HEK293 (cell line): Measurements from ENCODE around the gene MXRA8.

Experiments
- CTCF ChIA-PET: fragments of 350-600 bp; formaldehyde crosslinking; extraction: SDS; loops from one replicate; lab custom pipeline; 2021; ENCODE audit warnings: antibody characterized with exemption; lab: Yijun Ruan, JAX
- POLR2A ChIA-PET: fragments of 300-600 bp; formaldehyde crosslinking; extraction: SDS; loops from one replicate; lab custom pipeline; 2020; ENCODE audit warnings: antibody characterized with exemption, inconsistent platforms; lab: Yijun Ruan, JAX
- H3K27ac ChIP-seq: fragments of 200-500 bp; sonication (Bioruptor generic); 2 replicates; pipeline ENCODE4 v1.5.1; 2014; ENCODE audit warnings: low read depth, low read length, control low read depth, inconsistent platforms; ENCODE audit errors: extremely low read depth
- H3K36me3 ChIP-seq, 2 experiments: fragments of 200-500 bp in 1 of 2; sonication (Bioruptor generic) in 1 of 2; 1 replicate in 1 of 2; 2 replicates in 1 of 2; pipeline ENCODE4 v1.5.1; 2014 to 2017; ENCODE audit warnings: inconsistent platforms in 2 of 2, low read length in 2 of 2; ENCODE audit not compliant: control insufficient read depth in 2 of 2, insufficient read depth in 1 of 2
- H3K4me1 ChIP-seq: fragments of 200-500 bp; sonication (Bioruptor generic); 2 replicates; pipeline ENCODE4 v1.5.1; 2014; ENCODE audit warnings: mild to moderate bottlenecking, low read length, inconsistent platforms; ENCODE audit not compliant: control insufficient read depth, insufficient read depth
- H3K4me3 ChIP-seq: 2 replicates; pipeline ENCODE4 v1.5.1; 2011; ENCODE audit warnings: low read depth, mild to moderate bottlenecking, control low read depth, low read length, moderate library complexity
- H3K9me3 ChIP-seq: fragments of 200-500 bp; sonication (Bioruptor generic); 2 replicates; pipeline ENCODE4 v1.5.1; 2014; ENCODE audit warnings: low read depth, low read length, inconsistent platforms; ENCODE audit not compliant: control insufficient read depth, insufficient read depth
- GFI1B ChIP-seq: fragments of 450-650 bp; formaldehyde crosslinking; IDR thresholded peaks from 2 replicates; pipeline ENCODE4 v1.5.1; 2016; ENCODE audit warnings: missing biosample characterization, missing genetic modification characterization
- KLF9 ChIP-seq: fragments of 450-650 bp; formaldehyde crosslinking; IDR thresholded peaks from 2 replicates; pipeline ENCODE4 v1.5.1; 2016; ENCODE audit warnings: missing biosample characterization, missing genetic modification characterization, low read depth
- PRDM1 ChIP-seq: fragments of 450-650 bp; formaldehyde crosslinking; IDR thresholded peaks from 2 replicates; pipeline ENCODE4; 2016; ENCODE audit warnings: missing biosample characterization, missing genetic modification characterization
- SALL2 ChIP-seq: fragments of 450-650 bp; formaldehyde crosslinking; IDR thresholded peaks from 2 replicates; pipeline ENCODE4 v1.5.0; 2017; ENCODE audit warnings: missing biosample characterization, mild to moderate bottlenecking, missing genetic modification characterization, borderline replicate concordance
- SP3 ChIP-seq: fragments of 450-650 bp; formaldehyde crosslinking; IDR thresholded peaks from 2 replicates; pipeline ENCODE4 v1.5.1; 2016; ENCODE audit warnings: missing biosample characterization, missing genetic modification characterization
- SP7 ChIP-seq: fragments of 450-650 bp; formaldehyde crosslinking; IDR thresholded peaks from 2 replicates; pipeline ENCODE4 v1.5.1; 2016; ENCODE audit warnings: missing biosample characterization, missing genetic modification characterization
- YY2 ChIP-seq: fragments of 450-650 bp; formaldehyde crosslinking; IDR thresholded peaks from 2 replicates; pipeline ENCODE4 v1.5.1; 2016; ENCODE audit warnings: missing biosample characterization, missing genetic modification characterization
- ZNF133 ChIP-seq: fragments of 450-650 bp; formaldehyde crosslinking; IDR thresholded peaks from 2 replicates; pipeline ENCODE4 v1.5.1; 2016; ENCODE audit warnings: missing biosample characterization, missing genetic modification characterization
- ZNF155 ChIP-seq: fragments of 450-650 bp; formaldehyde crosslinking; IDR thresholded peaks from 2 replicates; pipeline ENCODE4 v1.5.1; 2016; ENCODE audit warnings: missing biosample characterization, missing genetic modification characterization
- ZNF169 ChIP-seq: fragments of 450-650 bp; formaldehyde crosslinking; IDR thresholded peaks from 2 replicates; pipeline ENCODE4 v1.5.1; 2016; ENCODE audit warnings: missing biosample characterization, missing genetic modification characterization
- ZNF239 ChIP-seq: fragments of 450-650 bp; formaldehyde crosslinking; IDR thresholded peaks from 2 replicates; pipeline ENCODE4 v1.5.1; 2016; ENCODE audit warnings: missing biosample characterization, missing genetic modification characterization
- ZNF433 ChIP-seq: fragments of 450-650 bp; formaldehyde crosslinking; IDR thresholded peaks from 2 replicates; pipeline ENCODE4 v1.5.1; 2016; ENCODE audit warnings: missing biosample characterization, missing genetic modification characterization, low read depth
- ZNF549 ChIP-seq: fragments of 450-650 bp; IDR thresholded peaks from 2 replicates; pipeline ENCODE4 v1.5.1; 2018; ENCODE audit warnings: missing biosample characterization, missing genetic modification characterization, mild to moderate bottlenecking, inconsistent platforms, moderate library complexity
- ZNF670 ChIP-seq: fragments of 450-650 bp; formaldehyde crosslinking; IDR thresholded peaks from 2 replicates; pipeline ENCODE4 v1.5.1; 2016; ENCODE audit warnings: missing biosample characterization, missing genetic modification characterization, low read depth
- ZNF701 ChIP-seq: fragments of 450-650 bp; formaldehyde crosslinking; IDR thresholded peaks from 2 replicates; pipeline ENCODE4 v1.5.1; 2016; ENCODE audit warnings: missing biosample characterization, missing genetic modification characterization
- ZNF707 ChIP-seq: fragments of 450-650 bp; formaldehyde crosslinking; IDR thresholded peaks from 2 replicates; pipeline ENCODE4 v1.5.1; 2016; ENCODE audit warnings: missing biosample characterization, missing genetic modification characterization
- ZNF768 ChIP-seq: fragments of 450-650 bp; formaldehyde crosslinking; IDR thresholded peaks from 2 replicates; pipeline ENCODE4 v1.5.1; 2018; ENCODE audit warnings: missing biosample characterization, mild to moderate bottlenecking, missing genetic modification characterization
- ZNF837 ChIP-seq: fragments of 450-650 bp; formaldehyde crosslinking; IDR thresholded peaks from 2 replicates; pipeline ENCODE4 v1.5.1; 2016; ENCODE audit warnings: missing biosample characterization, missing genetic modification characterization
- TF ChIP-seq, protein P1 (sequence below): fragments of 450-650 bp; formaldehyde crosslinking; IDR thresholded peaks from 2 replicates; pipeline ENCODE4 v1.5.1; 2016; ENCODE audit warnings: missing biosample characterization, missing genetic modification characterization
- TF ChIP-seq, protein P2 (sequence below): fragments of 450-650 bp; formaldehyde crosslinking; IDR thresholded peaks from 2 replicates; pipeline ENCODE4 v1.5.1; 2016; ENCODE audit warnings: missing biosample characterization, missing genetic modification characterization, low read depth
- TF ChIP-seq, protein P3 (sequence below): fragments of 450-650 bp; formaldehyde crosslinking; IDR thresholded peaks from 2 replicates; pipeline ENCODE4 v1.5.1; 2016; ENCODE audit warnings: missing biosample characterization, missing genetic modification characterization
- TF ChIP-seq, protein P4 (sequence below): fragments of 450-650 bp; formaldehyde crosslinking; IDR thresholded peaks from 2 replicates; pipeline ENCODE4 v1.5.1; 2016; ENCODE audit warnings: missing biosample characterization, missing genetic modification characterization
- TF ChIP-seq, protein P5 (sequence below): fragments of 450-650 bp; formaldehyde crosslinking; IDR thresholded peaks from 2 replicates; pipeline ENCODE4 v1.5.1; 2016; ENCODE audit warnings: missing biosample characterization, missing genetic modification characterization
- TF ChIP-seq, protein P6 (sequence below): fragments of 450-650 bp; formaldehyde crosslinking; IDR thresholded peaks from 2 replicates; pipeline ENCODE4 v1.5.1; 2016; ENCODE audit warnings: missing biosample characterization, missing genetic modification characterization
- TF ChIP-seq, protein P7 (sequence below): fragments of 450-650 bp; formaldehyde crosslinking; optimal IDR thresholded peaks from 2 replicates; pipeline ENCODE3; 2016; ENCODE audit warnings: missing biosample characterization, mild to moderate bottlenecking, missing genetic modification characterization

Gene MXRA8

DNA sequence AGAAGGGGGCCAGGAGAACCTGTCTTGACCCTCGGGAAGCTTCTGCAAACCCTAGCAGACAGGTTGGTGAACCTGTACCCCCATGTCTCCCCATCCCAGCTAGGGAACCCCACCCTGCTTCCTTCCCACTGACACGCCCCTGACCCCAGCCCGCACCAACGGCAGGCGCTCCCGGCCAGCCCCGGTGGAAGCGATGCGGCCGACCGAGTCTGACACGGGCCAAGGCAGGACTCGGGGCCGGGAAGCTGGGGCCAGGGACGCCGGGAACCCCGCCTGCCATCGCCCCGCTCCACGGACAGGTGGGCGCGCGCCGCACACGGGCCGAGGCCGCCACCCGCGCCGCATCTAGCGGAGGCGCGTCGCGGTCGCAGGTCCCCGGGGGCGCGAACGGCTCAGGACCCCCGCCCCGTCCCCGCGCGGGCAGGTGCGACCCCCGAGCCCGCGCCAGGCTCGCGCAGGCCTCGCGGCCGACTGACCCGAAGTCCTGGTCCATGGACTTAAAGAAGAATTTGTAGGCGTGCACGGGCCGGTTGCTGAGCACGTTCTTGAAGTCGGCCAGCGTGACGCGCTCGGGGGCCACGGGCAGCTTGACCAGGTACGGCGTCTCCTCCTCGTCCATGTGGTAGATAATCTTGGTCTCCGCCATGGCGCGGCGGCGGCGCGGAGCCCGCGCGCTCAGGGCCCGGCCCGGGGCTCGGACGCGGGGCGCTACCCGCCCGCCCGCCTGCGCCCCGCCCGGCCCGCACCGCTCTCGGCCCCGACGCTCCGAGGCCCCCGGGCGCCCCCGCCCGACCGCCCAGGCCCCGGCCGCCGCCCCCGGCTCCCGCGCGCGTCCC is 9.7 kb downstream of the MXRA8 start (continued):
- TF ChIP-seq ZNF707 (tag by site-specific recombination) (no peak), ZNF155 (no peak), ZNF433 (no peak), KLF9 (tag by site-specific recombination) (peak; percentile 57; the same call in 1 of the 2 replicates), ZNF169 (tag by site-specific recombination) (no peak)
- TF ChIP-seq, protein P1, sequence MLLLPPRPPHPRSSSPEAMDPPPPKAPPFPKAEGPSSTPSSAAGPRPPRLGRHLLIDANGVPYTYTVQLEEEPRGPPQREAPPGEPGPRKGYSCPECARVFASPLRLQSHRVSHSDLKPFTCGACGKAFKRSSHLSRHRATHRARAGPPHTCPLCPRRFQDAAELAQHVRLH = no peak

DNA sequence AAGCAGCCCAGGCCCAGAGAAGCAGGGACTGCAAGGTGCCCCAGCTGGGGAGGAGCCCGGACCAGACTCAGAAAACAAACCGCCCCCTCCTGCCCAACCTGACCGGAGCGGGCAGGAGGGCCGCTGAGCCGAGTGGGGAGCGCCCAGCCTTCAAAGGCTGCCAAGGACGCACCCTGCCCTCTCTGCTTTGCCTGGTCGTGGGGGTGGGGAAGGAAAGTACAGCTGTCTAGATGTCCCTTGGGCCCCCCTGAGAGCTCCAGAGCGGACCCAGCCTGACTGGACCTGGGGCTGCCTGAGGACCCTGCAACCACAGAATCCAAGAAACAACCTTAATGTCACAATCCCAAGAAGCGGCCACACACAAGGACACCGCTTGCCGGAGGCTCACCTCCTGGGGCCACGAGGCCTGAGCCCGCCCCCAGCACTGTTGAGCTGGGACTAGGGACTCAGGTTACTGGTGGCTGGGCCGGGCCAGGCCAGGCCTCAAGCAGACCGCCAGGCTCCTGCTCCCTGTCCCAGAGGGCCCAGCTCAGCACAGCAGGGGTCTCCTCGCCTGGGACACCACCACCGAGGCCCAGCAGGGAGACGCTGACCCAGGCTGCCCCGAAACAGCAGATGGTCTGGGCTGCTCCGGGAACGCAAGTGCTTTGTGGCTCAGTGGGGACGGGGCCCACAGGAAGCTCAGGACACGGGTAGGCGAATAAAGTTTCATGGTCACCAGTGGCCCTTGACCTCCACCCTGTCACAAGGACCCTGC is 10.5 kb downstream of the MXRA8 start:
- Histone ChIP-seq H3K4me1 (peaks cover 7% of the 10 kb centered on the region), H3K36me3 (peaks cover 0 to 18% of the 10 kb centered on the region in 2 experiments; a peak in 1 of 3 replicates)
- POLR2A ChIA-PET = interaction anchor here (0.5 to 1.6 kb wide), 9 partner anchors 9 to 335 kb away, joined by 3 to 10 read pairs (median 4); partner anchors contain the start of genes AURKAIP1 and CCNL2
- TF ChIP-seq ZNF701 (tag by site-specific recombination) = no peak
- TF ChIP-seq SALL2 = no peak
- TF ChIP-seq ZNF169 (tag by site-specific recombination) = no peak
- TF ChIP-seq GFI1B (tag by site-specific recombination) = no peak
- no peak for TF ChIP-seq ZNF768 (tag by site-specific recombination)
- TF ChIP-seq ZNF549 (tag by site-specific recombination) = no peak
- TF ChIP-seq PRDM1 (tag by site-specific recombination) = no peak
- TF ChIP-seq ZNF133 (tag by site-specific recombination) = no peak
- no peak for TF ChIP-seq ZNF670 (tag by site-specific recombination)
- TF ChIP-seq, protein P2, sequence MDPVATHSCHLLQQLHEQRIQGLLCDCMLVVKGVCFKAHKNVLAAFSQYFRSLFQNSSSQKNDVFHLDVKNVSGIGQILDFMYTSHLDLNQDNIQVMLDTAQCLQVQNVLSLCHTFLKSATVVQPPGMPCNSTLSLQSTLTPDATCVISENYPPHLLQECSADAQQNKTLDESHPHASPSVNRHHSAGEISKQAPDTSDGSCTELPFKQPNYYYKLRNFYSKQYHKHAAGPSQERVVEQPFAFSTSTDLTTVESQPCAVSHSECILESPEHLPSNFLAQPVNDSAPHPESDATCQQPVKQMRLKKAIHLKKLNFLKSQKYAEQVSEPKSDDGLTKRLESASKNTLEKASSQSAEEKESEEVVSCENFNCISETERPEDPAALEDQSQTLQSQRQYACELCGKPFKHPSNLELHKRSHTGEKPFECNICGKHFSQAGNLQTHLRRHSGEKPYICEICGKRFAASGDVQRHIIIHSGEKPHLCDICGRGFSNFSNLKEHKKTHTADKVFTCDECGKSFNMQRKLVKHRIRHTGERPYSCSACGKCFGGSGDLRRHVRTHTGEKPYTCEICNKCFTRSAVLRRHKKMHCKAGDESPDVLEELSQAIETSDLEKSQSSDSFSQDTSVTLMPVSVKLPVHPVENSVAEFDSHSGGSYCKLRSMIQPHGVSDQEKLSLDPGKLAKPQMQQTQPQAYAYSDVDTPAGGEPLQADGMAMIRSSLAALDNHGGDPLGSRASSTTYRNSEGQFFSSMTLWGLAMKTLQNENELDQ (tag by site-specific recombination) = no peak
- no peak for TF ChIP-seq SP3 (tag by site-specific recombination)
- TF ChIP-seq, protein P3, sequence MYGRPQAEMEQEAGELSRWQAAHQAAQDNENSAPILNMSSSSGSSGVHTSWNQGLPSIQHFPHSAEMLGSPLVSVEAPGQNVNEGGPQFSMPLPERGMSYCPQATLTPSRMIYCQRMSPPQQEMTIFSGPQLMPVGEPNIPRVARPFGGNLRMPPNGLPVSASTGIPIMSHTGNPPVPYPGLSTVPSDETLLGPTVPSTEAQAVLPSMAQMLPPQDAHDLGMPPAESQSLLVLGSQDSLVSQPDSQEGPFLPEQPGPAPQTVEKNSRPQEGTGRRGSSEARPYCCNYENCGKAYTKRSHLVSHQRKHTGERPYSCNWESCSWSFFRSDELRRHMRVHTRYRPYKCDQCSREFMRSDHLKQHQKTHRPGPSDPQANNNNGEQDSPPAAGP (tag by site-specific recombination) = no peak
- TF ChIP-seq, protein P4, sequence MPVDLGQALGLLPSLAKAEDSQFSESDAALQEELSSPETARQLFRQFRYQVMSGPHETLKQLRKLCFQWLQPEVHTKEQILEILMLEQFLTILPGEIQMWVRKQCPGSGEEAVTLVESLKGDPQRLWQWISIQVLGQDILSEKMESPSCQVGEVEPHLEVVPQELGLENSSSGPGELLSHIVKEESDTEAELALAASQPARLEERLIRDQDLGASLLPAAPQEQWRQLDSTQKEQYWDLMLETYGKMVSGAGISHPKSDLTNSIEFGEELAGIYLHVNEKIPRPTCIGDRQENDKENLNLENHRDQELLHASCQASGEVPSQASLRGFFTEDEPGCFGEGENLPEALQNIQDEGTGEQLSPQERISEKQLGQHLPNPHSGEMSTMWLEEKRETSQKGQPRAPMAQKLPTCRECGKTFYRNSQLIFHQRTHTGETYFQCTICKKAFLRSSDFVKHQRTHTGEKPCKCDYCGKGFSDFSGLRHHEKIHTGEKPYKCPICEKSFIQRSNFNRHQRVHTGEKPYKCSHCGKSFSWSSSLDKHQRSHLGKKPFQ = no peak
- TF ChIP-seq, protein P5, sequence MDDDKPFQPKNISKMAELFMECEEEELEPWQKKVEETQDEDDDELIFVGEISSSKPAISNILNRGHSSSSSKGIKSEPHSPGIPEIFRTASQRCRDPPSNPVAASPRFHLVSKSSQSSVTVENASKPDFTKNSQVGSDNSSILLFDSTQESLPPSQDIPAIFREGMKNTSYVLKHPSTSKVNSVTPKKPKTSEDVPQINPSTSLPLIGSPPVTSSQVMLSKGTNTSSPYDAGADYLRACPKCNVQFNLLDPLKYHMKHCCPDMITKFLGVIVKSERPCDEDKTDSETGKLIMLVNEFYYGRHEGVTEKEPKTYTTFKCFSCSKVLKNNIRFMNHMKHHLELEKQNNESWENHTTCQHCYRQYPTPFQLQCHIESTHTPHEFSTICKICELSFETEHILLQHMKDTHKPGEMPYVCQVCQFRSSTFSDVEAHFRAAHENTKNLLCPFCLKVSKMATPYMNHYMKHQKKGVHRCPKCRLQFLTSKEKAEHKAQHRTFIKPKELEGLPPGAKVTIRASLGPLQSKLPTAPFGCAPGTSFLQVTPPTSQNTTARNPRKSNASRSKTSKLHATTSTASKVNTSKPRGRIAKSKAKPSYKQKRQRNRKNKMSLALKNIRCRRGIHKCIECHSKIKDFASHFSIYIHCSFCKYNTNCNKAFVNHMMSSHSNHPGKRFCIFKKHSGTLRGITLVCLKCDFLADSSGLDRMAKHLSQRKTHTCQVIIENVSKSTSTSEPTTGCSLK (tag by site-specific recombination) = no peak
- no peak for TF ChIP-seq ZNF239 (tag by site-specific recombination)
- no peak for TF ChIP-seq YY2 (tag by site-specific recombination)
- TF ChIP-seq, protein P6, sequence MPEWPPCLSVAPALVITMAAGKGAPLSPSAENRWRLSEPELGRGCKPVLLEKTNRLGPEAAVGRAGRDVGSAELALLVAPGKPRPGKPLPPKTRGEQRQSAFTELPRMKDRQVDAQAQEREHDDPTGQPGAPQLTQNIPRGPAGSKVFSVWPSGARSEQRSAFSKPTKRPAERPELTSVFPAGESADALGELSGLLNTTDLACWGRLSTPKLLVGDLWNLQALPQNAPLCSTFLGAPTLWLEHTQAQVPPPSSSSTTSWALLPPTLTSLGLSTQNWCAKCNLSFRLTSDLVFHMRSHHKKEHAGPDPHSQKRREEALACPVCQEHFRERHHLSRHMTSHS (tag by site-specific recombination) = no peak
- TF ChIP-seq, protein P7, sequence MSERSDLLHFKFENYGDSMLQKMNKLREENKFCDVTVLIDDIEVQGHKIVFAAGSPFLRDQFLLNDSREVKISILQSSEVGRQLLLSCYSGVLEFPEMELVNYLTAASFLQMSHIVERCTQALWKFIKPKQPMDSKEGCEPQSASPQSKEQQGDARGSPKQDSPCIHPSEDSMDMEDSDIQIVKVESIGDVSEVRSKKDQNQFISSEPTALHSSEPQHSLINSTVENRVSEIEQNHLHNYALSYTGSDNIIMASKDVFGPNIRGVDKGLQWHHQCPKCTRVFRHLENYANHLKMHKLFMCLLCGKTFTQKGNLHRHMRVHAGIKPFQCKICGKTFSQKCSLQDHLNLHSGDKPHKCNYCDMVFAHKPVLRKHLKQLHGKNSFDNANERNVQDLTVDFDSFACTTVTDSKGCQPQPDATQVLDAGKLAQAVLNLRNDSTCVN = no peak
- no peak for TF ChIP-seq SP7 (tag by site-specific recombination)
- no peak for TF ChIP-seq ZNF837 (tag by site-specific recombination)

More for the DNA sequence above, 10.5 kb downstream of the MXRA8 start:
- peak overlapping the region; percentile 64 for H3K4me3 ChIP-seq
- CTCF ChIA-PET = interaction anchor here (0.6 to 3.5 kb wide), 7 partner anchors 21 to 191 kb away, joined by 3 to 18 read pairs (median 4); no protein-coding TSS in a partner anchor
- H3K27ac ChIP-seq = peak overlapping the region; percentile 87
- no peaks in the 10 kb centered on the region for H3K9me3 ChIP-seq
